Osteoblast (primary cell): ENCODE measurements around the gene CCNI. TPM values are rescaled to one million over a fixed set of nuclear protein-coding genes. Genes with fewer than 3 reads are reported as not detected.

ENCODE experiments used
- DNase-seq: peaks from one replicate; pipeline ENCODE4 v3.0.0; 2011; ENCODE audit warnings: low spot score, mixed read lengths; ENCODE audit not compliant: insufficient read length; ENCODE audit errors: missing footprints
- H2AFZ ChIP-seq: 2 replicates; pipeline ENCODE4 v1.6.0; 2011; ENCODE audit warnings: mild to moderate bottlenecking, low read length
- H3K27ac ChIP-seq: 2 replicates; pipeline ENCODE4 v1.5.1; 2011; ENCODE audit warnings: mild to moderate bottlenecking, low read depth, low read length, moderate library complexity
- H3K27me3 ChIP-seq: 2 replicates; pipeline ENCODE4 v1.6.0; 2012; ENCODE audit warnings: mild to moderate bottlenecking, control low read depth, inconsistent platforms, low read length, moderate library complexity; ENCODE audit not compliant: insufficient read depth
- H3K36me3 ChIP-seq: 2 replicates; pipeline ENCODE4 v1.5.1; 2011; ENCODE audit warnings: mild to moderate bottlenecking, low read length, control low read depth, moderate library complexity; ENCODE audit not compliant: insufficient read depth
- H3K4me1 ChIP-seq: 2 replicates; pipeline ENCODE4 v1.5.1; 2011; ENCODE audit warnings: mild to moderate bottlenecking, low read length, control low read depth, moderate library complexity; ENCODE audit not compliant: insufficient read depth
- H3K4me2 ChIP-seq: 2 replicates; pipeline ENCODE4 v1.6.0; 2011; ENCODE audit warnings: mild to moderate bottlenecking, low read length; ENCODE audit not compliant: insufficient read depth
- H3K4me3 ChIP-seq: fragments of 200-600 bp; sonication (generic); 3 replicates; pipeline ENCODE4 v1.5.1; 2012; ENCODE audit warnings: mild to moderate bottlenecking, low read length, inconsistent platforms; ENCODE audit not compliant: insufficient read depth
- H3K79me2 ChIP-seq: 2 replicates; pipeline ENCODE4 v1.6.0; 2012; ENCODE audit warnings: mild to moderate bottlenecking, low read length, control low read depth, inconsistent platforms; ENCODE audit not compliant: insufficient read depth
- H3K9me3 ChIP-seq: 2 replicates; pipeline ENCODE4 v1.5.1; 2011; ENCODE audit warnings: low read depth, low read length, control low read depth
- H4K20me1 ChIP-seq: 2 replicates; pipeline ENCODE4 v1.6.0; 2012; ENCODE audit warnings: mild to moderate bottlenecking, low read length, control low read depth; ENCODE audit not compliant: insufficient read depth
- total RNA-seq: library from RNA; depleted of rRNA; stranded (reverse); fragments of >200 nt; gene quantifications from 2 replicates; pipeline ENCODE4 v1.2.3, GENCODE V29; 2012
- TF ChIP-seq, protein P1 (sequence below): IDR thresholded peaks from 2 replicates; pipeline ENCODE4 v1.5.1; 2011; ENCODE audit warnings: mild to moderate bottlenecking, low read depth, low read length, moderate library complexity; ENCODE audit errors: extremely low read depth

The CCNI gene
- total RNA-seq, 1 donor = 229 TPM

DNA sequence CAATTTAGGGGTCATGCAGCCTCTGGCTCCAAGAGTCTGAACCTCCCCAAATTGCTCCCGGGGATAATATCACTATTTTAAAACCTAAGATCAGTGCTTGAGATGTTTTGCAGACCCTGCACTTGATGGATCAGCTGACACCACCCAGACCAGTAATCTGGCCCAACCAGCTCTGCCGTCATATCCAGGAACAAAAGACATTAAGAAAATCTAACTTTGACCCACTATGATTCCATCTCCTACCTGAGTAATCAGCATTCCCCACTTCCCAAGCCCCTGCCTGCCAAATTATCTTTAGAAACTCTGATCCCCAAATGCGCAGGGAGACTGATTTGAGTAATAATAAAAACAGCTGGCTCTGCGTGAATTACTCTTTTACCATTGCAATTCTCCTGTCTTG, 46.9 kb upstream of the CCNI start:
- H3K4me1 ChIP-seq = no peaks in the 10 kb centered on the region
- H3K9me3 ChIP-seq = no peaks in the 10 kb centered on the region
- no peaks in the 10 kb centered on the region for H3K79me2 ChIP-seq
- no peaks in the 10 kb centered on the region for H3K36me3 ChIP-seq
- no peak overlapping the region for H3K27ac ChIP-seq
- DNase-seq = no peak
- H3K4me2 ChIP-seq = no peak overlapping the region
- H2AFZ ChIP-seq = no peak overlapping the region
- TF ChIP-seq, protein P1, sequence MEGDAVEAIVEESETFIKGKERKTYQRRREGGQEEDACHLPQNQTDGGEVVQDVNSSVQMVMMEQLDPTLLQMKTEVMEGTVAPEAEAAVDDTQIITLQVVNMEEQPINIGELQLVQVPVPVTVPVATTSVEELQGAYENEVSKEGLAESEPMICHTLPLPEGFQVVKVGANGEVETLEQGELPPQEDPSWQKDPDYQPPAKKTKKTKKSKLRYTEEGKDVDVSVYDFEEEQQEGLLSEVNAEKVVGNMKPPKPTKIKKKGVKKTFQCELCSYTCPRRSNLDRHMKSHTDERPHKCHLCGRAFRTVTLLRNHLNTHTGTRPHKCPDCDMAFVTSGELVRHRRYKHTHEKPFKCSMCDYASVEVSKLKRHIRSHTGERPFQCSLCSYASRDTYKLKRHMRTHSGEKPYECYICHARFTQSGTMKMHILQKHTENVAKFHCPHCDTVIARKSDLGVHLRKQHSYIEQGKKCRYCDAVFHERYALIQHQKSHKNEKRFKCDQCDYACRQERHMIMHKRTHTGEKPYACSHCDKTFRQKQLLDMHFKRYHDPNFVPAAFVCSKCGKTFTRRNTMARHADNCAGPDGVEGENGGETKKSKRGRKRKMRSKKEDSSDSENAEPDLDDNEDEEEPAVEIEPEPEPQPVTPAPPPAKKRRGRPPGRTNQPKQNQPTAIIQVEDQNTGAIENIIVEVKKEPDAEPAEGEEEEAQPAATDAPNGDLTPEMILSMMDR = no peak
- no peaks in the 10 kb centered on the region for H4K20me1 ChIP-seq
- no peak overlapping the region for H3K4me3 ChIP-seq
- H3K27me3 ChIP-seq = peaks cover 49% of the 10 kb centered on the region

DNA sequence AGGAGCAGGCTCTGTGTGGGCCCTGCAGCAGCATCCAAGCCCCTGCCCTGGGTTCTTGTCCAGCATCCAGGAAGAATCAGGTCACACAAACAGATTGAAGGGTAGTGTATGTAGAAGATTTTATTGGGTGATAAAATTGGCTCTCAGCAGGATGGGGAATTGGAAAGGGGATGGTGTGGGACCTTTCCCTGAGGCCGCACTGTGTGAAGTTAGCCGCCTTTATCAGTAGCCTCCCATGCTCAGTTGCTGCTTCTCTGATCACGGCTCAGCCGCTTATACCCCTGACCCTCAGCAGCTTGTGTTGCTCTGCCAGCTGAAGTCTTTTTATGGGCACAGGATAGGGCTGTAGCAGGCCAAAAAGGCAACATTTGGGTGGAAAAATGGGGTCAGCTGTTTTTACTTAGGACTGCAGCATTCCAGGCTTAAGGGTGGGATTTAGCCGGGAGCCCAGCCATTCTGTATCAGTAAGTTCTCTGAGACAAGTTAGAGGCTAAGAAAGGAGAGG, 46.0 kb upstream of the CCNI start:
- H3K9me3 ChIP-seq = no peaks in the 10 kb centered on the region
- no peaks in the 10 kb centered on the region for H3K36me3 ChIP-seq
- no peak overlapping the region for H2AFZ ChIP-seq
- H3K79me2 ChIP-seq = no peaks in the 10 kb centered on the region
- no peaks in the 10 kb centered on the region for H4K20me1 ChIP-seq
- no peak for DNase-seq
- H3K4me2 ChIP-seq = no peak overlapping the region
- no peak overlapping the region for H3K27ac ChIP-seq
- peaks cover 40% of the 10 kb centered on the region for H3K27me3 ChIP-seq
- H3K4me1 ChIP-seq = no peaks in the 10 kb centered on the region
- H3K4me3 ChIP-seq = no peak overlapping the region
- TF ChIP-seq, protein P1 = no peak

GRCh38 chr4:77120886-77121508, 45.2 kb upstream of the CCNI start:
- no peak overlapping the region for H2AFZ ChIP-seq
- DNase-seq = peak; percentile 48
- H3K36me3 ChIP-seq = no peaks in the 10 kb centered on the region
- peaks cover 40% of the 10 kb centered on the region for H3K27me3 ChIP-seq
- H3K4me3 ChIP-seq = no peak overlapping the region
- no peak overlapping the region for H3K27ac ChIP-seq
- TF ChIP-seq, protein P1 = peak; percentile 5
- H3K79me2 ChIP-seq = no peaks in the 10 kb centered on the region
- H3K4me1 ChIP-seq = no peaks in the 10 kb centered on the region
- no peaks in the 10 kb centered on the region for H4K20me1 ChIP-seq
- no peak overlapping the region for H3K4me2 ChIP-seq
- H3K9me3 ChIP-seq = no peaks in the 10 kb centered on the region

DNA sequence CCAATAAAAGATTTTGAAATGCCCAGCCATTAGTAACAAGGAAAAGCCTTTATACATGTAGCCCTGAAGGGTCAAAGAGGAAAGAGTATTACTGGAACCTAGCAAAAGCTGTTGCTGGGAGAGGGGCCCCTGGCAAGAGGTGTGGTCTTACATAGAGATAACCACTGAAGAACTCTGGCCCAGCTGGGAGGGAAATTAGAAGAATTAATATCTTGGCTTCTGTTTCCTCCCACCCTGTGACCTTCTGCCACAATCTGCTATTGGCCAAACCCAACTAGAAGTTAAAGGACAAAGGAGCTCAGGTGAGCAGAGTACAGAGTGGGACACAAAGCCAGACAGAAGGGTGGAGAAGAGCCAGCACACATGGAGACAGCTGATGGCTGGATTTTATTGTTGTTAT, 41.9 kb upstream of the CCNI start:
- H3K27me3 ChIP-seq = peaks cover 19% of the 10 kb centered on the region
- H4K20me1 ChIP-seq = no peaks in the 10 kb centered on the region
- TF ChIP-seq, protein P1 = no peak
- H3K4me2 ChIP-seq = no peak overlapping the region
- no peak overlapping the region for H2AFZ ChIP-seq
- H3K9me3 ChIP-seq = no peaks in the 10 kb centered on the region
- H3K4me3 ChIP-seq = no peak overlapping the region
- H3K79me2 ChIP-seq = no peaks in the 10 kb centered on the region
- no peak for DNase-seq
- H3K27ac ChIP-seq = no peak overlapping the region
- H3K36me3 ChIP-seq = no peaks in the 10 kb centered on the region
- no peaks in the 10 kb centered on the region for H3K4me1 ChIP-seq
